ENCODE data around the gene SMG6.

SMG6 gene

DNA sequence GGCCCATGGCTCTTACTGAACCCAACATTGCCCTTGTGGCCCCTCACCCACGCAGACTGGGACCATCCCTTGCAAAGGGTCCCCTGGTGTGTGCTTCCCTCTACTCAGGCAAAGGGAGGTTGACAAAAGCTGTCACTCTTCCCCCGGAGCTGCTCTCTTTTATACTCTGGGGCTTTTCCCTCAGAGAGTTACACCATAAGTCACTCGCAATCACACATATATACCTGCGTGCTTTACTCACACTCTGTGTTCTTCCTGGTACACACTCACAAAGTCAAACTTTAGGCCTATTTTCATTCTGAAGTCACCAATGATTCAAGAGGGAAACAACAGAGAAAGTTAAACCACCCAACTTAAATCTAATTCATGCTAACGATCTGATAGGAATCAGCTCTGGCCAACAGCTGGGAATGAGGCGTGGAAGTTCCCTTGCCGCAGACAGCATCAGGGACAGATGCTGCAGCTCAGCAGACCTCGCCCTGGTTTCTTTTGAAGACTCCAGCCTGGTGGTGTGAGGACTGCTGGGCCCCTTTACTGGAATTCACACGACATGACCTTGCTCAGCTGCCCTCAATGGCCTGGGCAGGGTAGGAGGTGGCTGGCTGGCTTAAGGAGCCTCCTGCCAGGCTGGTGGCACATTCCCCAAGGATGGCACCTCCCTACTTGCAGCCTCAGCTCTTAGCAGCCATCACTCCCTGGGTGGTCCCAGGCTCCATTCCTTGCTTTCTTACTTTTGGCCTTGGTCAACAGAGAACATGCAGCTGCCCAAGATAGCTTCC, 221.4 kb downstream of the SMG6 start:
- no peak overlapping the region for H3K4me3 ChIP-seq (ENCODE audit: low read length)
- H2BK15ac ChIP-seq (replicated peaks; ENCODE audit: low read depth) = no peak overlapping the region
- H3K4ac ChIP-seq (ENCODE audit: low read depth, low read length) = no peak overlapping the region
- H2BK120ac ChIP-seq (ENCODE audit: low read depth, low read length) = no peak overlapping the region
- H2BK5ac ChIP-seq (ENCODE audit: low read length) = no peak overlapping the region
- WGBS (ENCODE audit: extremely low coverage, insufficient coverage, low lambda C conversion rate) = no CpG with 5 or more reads among the region's 9 CpGs
- H3K79me1 ChIP-seq (ENCODE audit: low read length) = no peaks in the 10 kb centered on the region
- no peak overlapping the region for H3K18ac ChIP-seq (ENCODE audit: low read length)
- no peaks in the 10 kb centered on the region for H3K79me2 ChIP-seq (ENCODE audit: control insufficient read depth, insufficient read depth, low read length)
- no peak overlapping the region for H3K56ac ChIP-seq (ENCODE audit: low read length)
- H4K5ac ChIP-seq (ENCODE audit: low read length) = no peak overlapping the region
- H4K8ac ChIP-seq (ENCODE audit: low read depth, low read length) = no peak overlapping the region
- no peak overlapping the region for H3K4me2 ChIP-seq (ENCODE audit: low read length)
- DNase-seq = peak; percentile 68
- H3K27me3 ChIP-seq (ENCODE audit: insufficient read depth, low read length, poor library complexity) = no peaks in the 10 kb centered on the region
- no peak overlapping the region for H3K9ac ChIP-seq (ENCODE audit: low read length)
- no peak overlapping the region for H3K27ac ChIP-seq (ENCODE audit: low read depth, low read length)
- peaks cover 6% of the 10 kb centered on the region for H3K4me1 ChIP-seq (ENCODE audit: control insufficient read depth, low read depth, low read length)
- H3K36me3 ChIP-seq (ENCODE audit: control insufficient read depth, insufficient read depth, low read length) = no peaks in the 10 kb centered on the region
- no peak overlapping the region for H2AK5ac ChIP-seq (ENCODE audit: low read length)
- no peak overlapping the region for H3K23ac ChIP-seq (ENCODE audit: low read length)

DNA sequence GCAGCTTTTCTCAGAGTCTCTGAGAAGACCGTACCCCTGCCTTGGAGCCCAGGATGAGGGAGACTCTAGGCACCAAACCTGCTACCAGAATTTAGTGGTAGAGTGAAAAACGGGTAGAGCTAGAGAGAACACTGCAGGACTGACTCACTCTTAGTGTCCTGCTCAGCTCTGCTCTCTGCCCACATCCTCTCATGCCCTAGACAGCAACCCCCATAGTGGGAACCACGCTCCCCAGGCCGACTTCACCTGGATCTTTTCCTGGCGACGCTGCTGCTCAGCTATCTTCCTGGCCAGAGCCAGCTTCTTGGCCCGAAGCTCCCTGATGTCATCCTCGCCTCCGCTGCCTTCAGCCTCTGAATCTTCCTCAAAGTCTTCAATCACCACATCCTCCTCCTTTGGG, 222.0 kb downstream of the SMG6 start:
- no peak overlapping the region for H3K9ac ChIP-seq (ENCODE audit: low read length)
- H3K27me3 ChIP-seq (ENCODE audit: insufficient read depth, low read length, poor library complexity) = no peaks in the 10 kb centered on the region
- H3K4me2 ChIP-seq (ENCODE audit: low read length) = no peak overlapping the region
- H4K8ac ChIP-seq (ENCODE audit: low read depth, low read length) = no peak overlapping the region
- H4K5ac ChIP-seq (ENCODE audit: low read length) = no peak overlapping the region
- no peak overlapping the region for H2BK15ac ChIP-seq (replicated peaks; ENCODE audit: low read depth)
- H3K27ac ChIP-seq (ENCODE audit: low read depth, low read length) = no peak overlapping the region
- DNase-seq = no peak
- WGBS (ENCODE audit: extremely low coverage, insufficient coverage, low lambda C conversion rate) = no CpG with 5 or more reads among the region's 9 CpGs
- H2BK120ac ChIP-seq (ENCODE audit: low read depth, low read length) = no peak overlapping the region
- H3K79me1 ChIP-seq (ENCODE audit: low read length) = no peaks in the 10 kb centered on the region
- H3K79me2 ChIP-seq (ENCODE audit: control insufficient read depth, insufficient read depth, low read length) = no peaks in the 10 kb centered on the region
- H3K36me3 ChIP-seq (ENCODE audit: control insufficient read depth, insufficient read depth, low read length) = no peaks in the 10 kb centered on the region
- H3K4ac ChIP-seq (ENCODE audit: low read depth, low read length) = no peak overlapping the region
- H3K23ac ChIP-seq (ENCODE audit: low read length) = no peak overlapping the region
- H2BK5ac ChIP-seq (ENCODE audit: low read length) = no peak overlapping the region
- no peak overlapping the region for H3K56ac ChIP-seq (ENCODE audit: low read length)
- peaks cover 6% of the 10 kb centered on the region for H3K4me1 ChIP-seq (ENCODE audit: control insufficient read depth, low read depth, low read length)
- H3K4me3 ChIP-seq (ENCODE audit: low read length) = no peak overlapping the region
- H3K18ac ChIP-seq (ENCODE audit: low read length) = no peak overlapping the region
- no peak overlapping the region for H2AK5ac ChIP-seq (ENCODE audit: low read length)

DNA sequence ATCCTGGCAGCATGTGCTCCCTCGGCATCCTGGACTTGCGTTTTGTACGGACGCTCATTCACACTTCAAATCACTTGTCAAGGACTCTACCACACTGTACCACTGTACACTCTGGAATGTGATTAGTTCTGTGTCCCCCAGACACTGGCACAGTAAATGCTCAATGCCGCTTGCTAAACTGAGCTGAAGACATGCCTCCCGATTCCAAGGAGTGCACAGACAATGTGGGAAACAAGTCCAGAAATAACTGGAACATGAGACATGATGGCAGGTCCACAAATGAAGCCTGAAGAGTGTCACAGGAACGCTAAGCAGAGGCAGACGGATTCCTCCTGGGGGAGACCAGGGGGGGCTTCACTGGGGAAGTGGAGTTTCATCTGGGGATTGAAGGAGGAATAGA, 226.5 kb downstream of the SMG6 start:
- peak overlapping the region; percentile 51 for H3K23ac ChIP-seq (ENCODE audit: low read length)
- no peaks in the 10 kb centered on the region for H3K79me2 ChIP-seq (ENCODE audit: control insufficient read depth, insufficient read depth, low read length)
- no peak overlapping the region for H3K9ac ChIP-seq (ENCODE audit: low read length)
- no CpG with 5 or more reads among the region's 8 CpGs for WGBS (ENCODE audit: extremely low coverage, insufficient coverage, low lambda C conversion rate)
- no peaks in the 10 kb centered on the region for H3K27me3 ChIP-seq (ENCODE audit: insufficient read depth, low read length, poor library complexity)
- no peak overlapping the region for H2BK120ac ChIP-seq (ENCODE audit: low read depth, low read length)
- peaks cover 3% of the 10 kb centered on the region for H3K4me1 ChIP-seq (ENCODE audit: control insufficient read depth, low read depth, low read length)
- H3K27ac ChIP-seq (ENCODE audit: low read depth, low read length) = no peak overlapping the region
- no peak overlapping the region for H3K4me2 ChIP-seq (ENCODE audit: low read length)
- H3K18ac ChIP-seq (ENCODE audit: low read length) = no peak overlapping the region
- H3K56ac ChIP-seq (ENCODE audit: low read length) = no peak overlapping the region
- no peak overlapping the region for H4K5ac ChIP-seq (ENCODE audit: low read length)
- no peak overlapping the region for H2BK15ac ChIP-seq (replicated peaks; ENCODE audit: low read depth)
- H3K36me3 ChIP-seq (ENCODE audit: control insufficient read depth, insufficient read depth, low read length) = no peaks in the 10 kb centered on the region
- no peak overlapping the region for H3K4ac ChIP-seq (ENCODE audit: low read depth, low read length)
- no peak overlapping the region for H3K4me3 ChIP-seq (ENCODE audit: low read length)
- no peak overlapping the region for H2AK5ac ChIP-seq (ENCODE audit: low read length)
- no peak for DNase-seq
- no peak overlapping the region for H2BK5ac ChIP-seq (ENCODE audit: low read length)
- H3K79me1 ChIP-seq (ENCODE audit: low read length) = no peaks in the 10 kb centered on the region
- no peak overlapping the region for H4K8ac ChIP-seq (ENCODE audit: low read depth, low read length)

DNA sequence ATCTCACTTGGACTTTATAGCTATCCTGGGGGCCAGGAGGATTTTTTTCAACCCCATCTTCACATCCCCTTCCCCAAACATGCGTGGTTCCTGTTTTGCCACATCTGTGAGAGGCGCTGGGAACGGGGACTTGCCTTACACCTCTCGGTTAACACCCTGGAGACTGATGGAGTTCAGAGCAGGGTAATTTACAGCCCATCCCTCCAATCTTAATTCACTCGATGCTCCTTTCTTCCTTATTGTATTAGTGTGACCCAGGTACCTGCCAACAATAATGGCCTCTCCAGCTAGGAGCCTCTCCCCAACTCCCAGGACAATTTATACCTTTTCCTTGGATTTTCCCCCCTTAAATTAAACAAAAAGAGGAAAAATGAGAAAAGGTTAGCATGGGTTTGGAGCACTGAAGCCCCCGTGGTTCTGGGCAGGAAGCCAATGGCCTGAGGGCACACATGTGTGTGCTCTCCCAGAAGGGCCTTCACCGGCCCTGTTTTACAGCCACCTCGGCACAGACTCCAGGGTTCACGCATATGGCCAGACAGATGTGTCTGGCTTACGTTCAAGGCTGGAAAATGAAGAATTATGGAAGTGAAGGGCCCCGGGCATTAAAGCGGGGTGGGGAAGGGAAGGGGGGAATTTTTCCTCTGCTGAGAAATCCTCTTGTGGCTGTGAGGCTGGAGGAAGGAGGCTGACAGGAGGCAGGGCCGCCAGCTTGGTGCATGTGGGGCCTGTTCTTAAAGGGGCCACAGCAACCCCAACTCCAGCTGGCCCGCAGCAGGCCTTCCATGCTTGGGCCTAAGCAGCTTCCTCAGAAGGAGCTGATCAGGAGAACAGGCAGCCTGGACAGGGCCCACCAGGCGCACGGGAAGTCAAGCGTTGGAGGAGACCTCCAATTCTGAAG, 227.2 kb downstream of the SMG6 start:
- Histone ChIP-seq H2BK5ac (ENCODE audit: low read length) (no peak overlapping the region), H3K23ac (ENCODE audit: low read length) (peak overlapping the region; percentile 51), H3K4me1 (ENCODE audit: control insufficient read depth, low read depth, low read length) (peaks cover 3% of the 10 kb centered on the region), H3K36me3 (ENCODE audit: control insufficient read depth, insufficient read depth, low read length) (no peaks in the 10 kb centered on the region), H2AK5ac (ENCODE audit: low read length) (no peak overlapping the region), H3K27ac (ENCODE audit: low read depth, low read length) (no peak overlapping the region), H3K56ac (ENCODE audit: low read length) (no peak overlapping the region), H3K18ac (ENCODE audit: low read length) (no peak overlapping the region), H2BK15ac (replicated peaks; ENCODE audit: low read depth) (no peak overlapping the region), H3K79me1 (ENCODE audit: low read length) (no peaks in the 10 kb centered on the region), H2BK120ac (ENCODE audit: low read depth, low read length) (no peak overlapping the region), H3K4me2 (ENCODE audit: low read length) (no peak overlapping the region), H3K9ac (ENCODE audit: low read length) (no peak overlapping the region), H4K8ac (ENCODE audit: low read depth, low read length) (no peak overlapping the region), H3K79me2 (ENCODE audit: control insufficient read depth, insufficient read depth, low read length) (no peaks in the 10 kb centered on the region), H3K27me3 (ENCODE audit: insufficient read depth, low read length, poor library complexity) (no peaks in the 10 kb centered on the region), H3K4me3 (ENCODE audit: low read length) (no peak overlapping the region), H3K4ac (ENCODE audit: low read depth, low read length) (no peak overlapping the region), H4K5ac (ENCODE audit: low read length) (no peak overlapping the region)
- DNase-seq = no peak
- WGBS (ENCODE audit: extremely low coverage, insufficient coverage, low lambda C conversion rate) = no CpG with 5 or more reads among the region's 17 CpGs

DNA sequence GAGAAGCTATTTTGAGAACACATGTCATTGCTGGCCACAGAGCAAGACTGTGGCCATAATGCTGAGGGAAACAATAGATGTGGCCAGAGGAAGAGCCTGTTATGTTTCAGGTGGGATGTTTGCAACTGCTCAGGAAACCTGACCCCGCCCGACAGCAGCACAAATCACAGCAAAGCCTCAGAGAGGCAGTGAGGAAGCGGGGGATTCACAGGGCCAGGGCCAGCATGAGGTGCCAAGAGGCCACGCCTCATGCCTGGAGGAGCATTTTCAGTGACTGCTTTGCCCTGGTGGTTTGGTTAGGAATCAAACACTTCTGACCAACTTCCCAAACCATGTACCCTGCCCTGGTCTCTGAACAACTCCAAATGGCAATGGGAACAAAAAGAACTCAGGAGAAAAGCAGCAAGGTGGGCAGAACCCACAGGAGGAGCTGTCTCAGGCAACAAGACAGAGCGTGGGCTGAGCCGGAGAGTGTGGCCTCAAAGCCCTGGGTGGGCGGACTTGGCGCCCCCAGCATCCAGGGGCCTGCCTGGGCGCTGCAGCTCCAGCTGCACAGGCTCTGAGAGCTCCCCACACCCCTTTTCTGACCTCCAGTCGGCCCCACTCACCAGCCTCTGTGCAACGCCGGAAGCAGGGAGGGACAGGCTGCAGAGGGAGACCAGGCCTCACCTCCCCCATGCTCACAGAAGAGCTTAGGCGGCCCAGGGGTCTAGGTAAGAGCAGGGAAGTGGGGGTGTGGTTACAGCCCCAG, 228.1 kb downstream of the SMG6 start:
- Histone ChIP-seq H3K18ac (ENCODE audit: low read length) (no peak overlapping the region), H3K79me2 (ENCODE audit: control insufficient read depth, insufficient read depth, low read length) (no peaks in the 10 kb centered on the region), H3K27ac (ENCODE audit: low read depth, low read length) (no peak overlapping the region), H3K9ac (ENCODE audit: low read length) (no peak overlapping the region), H3K4me3 (ENCODE audit: low read length) (no peak overlapping the region), H2BK15ac (replicated peaks; ENCODE audit: low read depth) (no peak overlapping the region), H3K4me2 (ENCODE audit: low read length) (no peak overlapping the region), H3K79me1 (ENCODE audit: low read length) (no peaks in the 10 kb centered on the region), H3K23ac (ENCODE audit: low read length) (no peak overlapping the region), H4K5ac (ENCODE audit: low read length) (no peak overlapping the region), H3K36me3 (ENCODE audit: control insufficient read depth, insufficient read depth, low read length) (no peaks in the 10 kb centered on the region), H3K27me3 (ENCODE audit: insufficient read depth, low read length, poor library complexity) (no peaks in the 10 kb centered on the region), H3K56ac (ENCODE audit: low read length) (peak overlapping the region; percentile 34), H2BK5ac (ENCODE audit: low read length) (no peak overlapping the region), H4K8ac (ENCODE audit: low read depth, low read length) (no peak overlapping the region), H3K4ac (ENCODE audit: low read depth, low read length) (no peak overlapping the region), H3K4me1 (ENCODE audit: control insufficient read depth, low read depth, low read length) (peaks cover 3% of the 10 kb centered on the region), H2AK5ac (ENCODE audit: low read length) (no peak overlapping the region), H2BK120ac (ENCODE audit: low read depth, low read length) (no peak overlapping the region)
- no CpG with 5 or more reads among the region's 13 CpGs for WGBS (ENCODE audit: extremely low coverage, insufficient coverage, low lambda C conversion rate)
- peak; percentile 60 for DNase-seq

Measured in mesendoderm (in vitro differentiated cells).